ENCODE results near the gene CASR.

CASR gene

GRCh38 chr3:122307976-122308375, 124.5 kb downstream of the CASR start:
- no peak for DNase-seq

- no peak for DNase-seq
These were observed 126.9 kb downstream of the CASR start for GRCh38 chr3:122310361-122310760.

GRCh38 chr3:122312826-122313225, 129.4 kb downstream of the CASR start:
- DNase-seq = no peak

- DNase-seq = no peak
These were observed 129.8 kb downstream of the CASR start for GRCh38 chr3:122313281-122313680.

GRCh38 chr3:122314228-122314876, 130.9 kb downstream of the CASR start:
- no peak for DNase-seq

- no peak for DNase-seq
These were observed 132.2 kb downstream of the CASR start for GRCh38 chr3:122315619-122316018.

- DNase-seq = no peak
These were observed 132.9 kb downstream of the CASR start for GRCh38 chr3:122316368-122316767.

GRCh38 chr3:122318620-122319019, 135.2 kb downstream of the CASR start:
- DNase-seq = no peak

- peak; percentile 2 for DNase-seq
These were observed 138.9 kb downstream of the CASR start for GRCh38 chr3:122322095-122323075.

GRCh38 chr3:122324871-122325323, 141.4 kb downstream of the CASR start, which contains the start of gene CSTA:
CSTA (plus strand) TSS chr3:122325248; CDS start chr3:122325293, 45 bp downstream.
- no peak for DNase-seq

GRCh38 chr3:122325769-122326168, 142.3 kb downstream of the CASR start:
- DNase-seq = no peak

- no peak for DNase-seq
These were observed 148.4 kb downstream of the CASR start for GRCh38 chr3:122331886-122332285.

- DNase-seq = no peak
These were observed 149.1 kb downstream of the CASR start for GRCh38 chr3:122332551-122332950.
